Measurements from ENCODE around the gene SCN9A.

DNA sequence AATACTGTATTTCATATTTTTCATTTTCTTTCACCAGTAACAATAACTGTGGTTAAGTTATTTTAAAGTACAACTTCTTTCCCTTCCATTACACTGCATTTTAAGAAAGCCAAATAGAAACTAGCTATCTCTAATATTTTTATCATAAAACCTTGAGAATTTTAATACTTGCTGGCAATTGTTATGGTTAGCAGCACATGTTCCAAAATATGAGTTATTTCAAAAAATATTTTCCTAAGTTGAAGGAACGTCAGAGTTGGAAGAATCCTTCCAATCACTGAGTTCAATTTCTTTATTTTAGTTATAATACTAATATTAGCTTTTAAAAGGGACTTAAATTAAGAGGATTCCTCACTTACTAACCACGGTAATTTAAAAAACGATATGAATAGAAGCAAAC, 68.4 kb downstream of the SCN9A start:
- TF ChIP-seq, protein P1, sequence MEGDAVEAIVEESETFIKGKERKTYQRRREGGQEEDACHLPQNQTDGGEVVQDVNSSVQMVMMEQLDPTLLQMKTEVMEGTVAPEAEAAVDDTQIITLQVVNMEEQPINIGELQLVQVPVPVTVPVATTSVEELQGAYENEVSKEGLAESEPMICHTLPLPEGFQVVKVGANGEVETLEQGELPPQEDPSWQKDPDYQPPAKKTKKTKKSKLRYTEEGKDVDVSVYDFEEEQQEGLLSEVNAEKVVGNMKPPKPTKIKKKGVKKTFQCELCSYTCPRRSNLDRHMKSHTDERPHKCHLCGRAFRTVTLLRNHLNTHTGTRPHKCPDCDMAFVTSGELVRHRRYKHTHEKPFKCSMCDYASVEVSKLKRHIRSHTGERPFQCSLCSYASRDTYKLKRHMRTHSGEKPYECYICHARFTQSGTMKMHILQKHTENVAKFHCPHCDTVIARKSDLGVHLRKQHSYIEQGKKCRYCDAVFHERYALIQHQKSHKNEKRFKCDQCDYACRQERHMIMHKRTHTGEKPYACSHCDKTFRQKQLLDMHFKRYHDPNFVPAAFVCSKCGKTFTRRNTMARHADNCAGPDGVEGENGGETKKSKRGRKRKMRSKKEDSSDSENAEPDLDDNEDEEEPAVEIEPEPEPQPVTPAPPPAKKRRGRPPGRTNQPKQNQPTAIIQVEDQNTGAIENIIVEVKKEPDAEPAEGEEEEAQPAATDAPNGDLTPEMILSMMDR (IDR thresholded peaks at IDR 0.05), result no peak
- TF ChIP-seq POLR2A (IDR thresholded peaks at IDR 0.05), result no peak
- no peak for TF ChIP-seq POLR2AphosphoS5 (IDR thresholded peaks at IDR 0.05)
